Neural progenitor cell (in vitro differentiated cells): Measurements from ENCODE around the gene CHKA. TPM values are rescaled to one million over a fixed set of nuclear protein-coding genes. Genes with fewer than 3 reads are reported as not detected.

Experiments
- DNase-seq: peaks from one replicate; pipeline ENCODE4 v3.0.0-alpha.2; 2016; ENCODE audit warnings: low spot score
- H2AFZ ChIP-seq: fragments of 200-600 bp; sonication (generic); replicated peaks from 2 replicates; pipeline ENCODE4 v1.6.1; 2016; ENCODE audit warnings: antibody characterized with exemption
- H3F3A ChIP-seq: fragments of 200-600 bp; sonication (generic); 2 replicates; pipeline ENCODE4 v1.6.1; 2016; ENCODE audit warnings: antibody characterized with exemption, low read depth
- H3K27ac ChIP-seq: fragments of 200-600 bp; sonication (generic); 2 replicates; pipeline ENCODE4 v1.5.1; 2016; ENCODE audit warnings: mild to moderate bottlenecking
- H3K27me3 ChIP-seq: fragments of 200-600 bp; sonication (generic); 2 replicates; pipeline ENCODE4 v1.6.1; 2016; ENCODE audit warnings: mild to moderate bottlenecking, moderate library complexity
- H3K36me3 ChIP-seq: fragments of 200-600 bp; sonication (generic); 2 replicates; pipeline ENCODE4 v1.5.1; 2016
- H3K4me1 ChIP-seq: fragments of 200-600 bp; sonication (generic); 2 replicates; pipeline ENCODE4 v1.6.1; 2016; ENCODE audit warnings: mixed run types
- H3K4me2 ChIP-seq: fragments of 200-600 bp; sonication (generic); 2 replicates; pipeline ENCODE4 v1.6.1; 2016
- H3K4me3 ChIP-seq: fragments of 200-600 bp; sonication (generic); 2 replicates; pipeline ENCODE4 v1.5.1; 2016
- H3K79me2 ChIP-seq: fragments of 200-600 bp; sonication (generic); 2 replicates; pipeline ENCODE4 v1.6.1; 2016; ENCODE audit warnings: low read depth
- H3K9ac ChIP-seq: fragments of 200-600 bp; sonication (generic); 2 replicates; pipeline ENCODE4 v1.6.1; 2016
- H3K9me3 ChIP-seq: fragments of 200-600 bp; sonication (generic); 2 replicates; pipeline ENCODE4 v1.5.1; 2016; ENCODE audit warnings: low read depth
- H4K20me1 ChIP-seq: fragments of 200-600 bp; sonication (generic); 2 replicates; pipeline ENCODE4 v1.6.1; 2016; ENCODE audit warnings: low read depth
- H3K27ac Mint-ChIP-seq: 3 replicates; pipeline ENCODE4 v1.8.0; 2021; ENCODE audit warnings: mixed read lengths
- H3K27me3 Mint-ChIP-seq: 2 replicates; pipeline ENCODE4 v1.8.0; 2022; ENCODE audit warnings: low read depth, mild to moderate bottlenecking, inconsistent platforms, moderate library complexity, mixed read lengths; ENCODE audit not compliant: insufficient read depth
- H3K36me3 Mint-ChIP-seq: 3 replicates; pipeline ENCODE4 v1.8.0; 2021; ENCODE audit warnings: mixed read lengths
- H3K4me1 Mint-ChIP-seq: 3 replicates; pipeline ENCODE4 v1.8.0; 2021; ENCODE audit warnings: mixed read lengths
- H3K4me3 Mint-ChIP-seq: 3 replicates; pipeline ENCODE4 v1.8.0; 2021; ENCODE audit warnings: mild to moderate bottlenecking, moderate library complexity, mixed read lengths
- H3K9me3 Mint-ChIP-seq: 3 replicates; pipeline ENCODE4 v1.8.0; 2020; ENCODE audit warnings: mixed read lengths
- CTCF ChIP-seq: fragments of 200-600 bp; sonication (generic); IDR thresholded peaks from 2 replicates; pipeline ENCODE4 v1.5.1; 2017; ENCODE audit warnings: antibody characterized with exemption, mild to moderate bottlenecking
- EZH2 ChIP-seq: fragments of 200-600 bp; sonication (generic); IDR thresholded peaks from 2 replicates; pipeline ENCODE4 v1.6.1; 2017; ENCODE audit warnings: antibody characterized with exemption, mild to moderate bottlenecking, moderate library complexity
- EZH2phosphoT487 ChIP-seq: fragments of 200-600 bp; sonication (generic); IDR thresholded peaks from 2 replicates; pipeline ENCODE4 v1.6.1; 2017; ENCODE audit warnings: antibody characterized with exemption
- total RNA-seq: library from RNA; depleted of rRNA; stranded (reverse); fragments of >200 nt; gene quantifications from 2 replicates; pipeline ENCODE4 v1.2.3, GENCODE V29; 2015; ENCODE audit warnings: low replicate concordance

Gene CHKA
- total RNA-seq, 1 donor from 2014 or later: 36.8 TPM

GRCh38 chr11:68113986-68114385 lies 7.2 kb downstream of the CHKA start:
- H3K27ac ChIP-seq: no peak overlapping the region
- H3K9me3 Mint-ChIP-seq: peaks cover 4% of the 10 kb centered on the region
- peaks cover 5% of the 10 kb centered on the region for H4K20me1 ChIP-seq

GRCh38 chr11:68107689-68108088 lies 13.5 kb downstream of the CHKA start:
- no peaks in the 10 kb centered on the region for H3K9me3 ChIP-seq
- TF ChIP-seq CTCF (no peak), EZH2 (no peak), EZH2phosphoT487 (no peak)
- peaks cover 4% of the 10 kb centered on the region for H3F3A ChIP-seq
- no peaks in the 10 kb centered on the region for H3K36me3 ChIP-seq
- H2AFZ ChIP-seq: no peak overlapping the region
- H3K4me3 ChIP-seq: no peak overlapping the region
- H3K4me2 ChIP-seq: no peak overlapping the region
- Mint-ChIP-seq H3K27me3 (peaks cover 7% of the 10 kb centered on the region), H3K4me3 (no peak overlapping the region), H3K4me1 (peaks cover 22% of the 10 kb centered on the region), H3K9me3 (peaks cover 9% of the 10 kb centered on the region), H3K27ac (peak overlapping the region; percentile 67), H3K36me3 (peaks cover 34% of the 10 kb centered on the region)
- peaks cover 20% of the 10 kb centered on the region for H4K20me1 ChIP-seq
- no peak for DNase-seq
- peaks cover 16% of the 10 kb centered on the region for H3K4me1 ChIP-seq
- no peaks in the 10 kb centered on the region for H3K27me3 ChIP-seq
- no peak overlapping the region for H3K9ac ChIP-seq
- peak overlapping the region; percentile 63 for H3K27ac ChIP-seq
- peaks cover 100% of the 10 kb centered on the region for H3K79me2 ChIP-seq

More at GRCh38 chr11:68113986-68114385, 7.2 kb downstream of the CHKA start:
- Mint-ChIP-seq H3K4me3 (no peak overlapping the region), H3K27ac (no peak overlapping the region), H3K4me1 (peaks cover 23% of the 10 kb centered on the region), H3K36me3 (peaks cover 24% of the 10 kb centered on the region), H3K27me3 (no peaks in the 10 kb centered on the region)
- H2AFZ ChIP-seq: no peak overlapping the region
- H3K9ac ChIP-seq: no peak overlapping the region
- H3K36me3 ChIP-seq: no peaks in the 10 kb centered on the region
- H3K27me3 ChIP-seq: no peaks in the 10 kb centered on the region
- TF ChIP-seq EZH2phosphoT487 (no peak), CTCF (no peak), EZH2 (no peak)
- peaks cover 99% of the 10 kb centered on the region for H3K79me2 ChIP-seq
- no peaks in the 10 kb centered on the region for H3K9me3 ChIP-seq
- no peak for DNase-seq
- no peak overlapping the region for H3K4me2 ChIP-seq
- H3K4me3 ChIP-seq: no peak overlapping the region
- peaks cover 7% of the 10 kb centered on the region for H3F3A ChIP-seq
- H3K4me1 ChIP-seq: peaks cover 18% of the 10 kb centered on the region

GRCh38 chr11:68106165-68106940 lies 14.8 kb downstream of the CHKA start:
- Mint-ChIP-seq H3K27me3 (peaks cover 8% of the 10 kb centered on the region), H3K4me3 (no peak overlapping the region), H3K36me3 (peaks cover 37% of the 10 kb centered on the region), H3K27ac (no peak overlapping the region), H3K4me1 (peaks cover 22% of the 10 kb centered on the region), H3K9me3 (peaks cover 14% of the 10 kb centered on the region)
- Histone ChIP-seq H3K4me1 (peaks cover 16% of the 10 kb centered on the region), H3K27me3 (no peaks in the 10 kb centered on the region), H3K9me3 (no peaks in the 10 kb centered on the region), H3F3A (peaks cover 4% of the 10 kb centered on the region), H3K79me2 (peaks cover 100% of the 10 kb centered on the region), H3K4me2 (peak overlapping the region; percentile 6), H3K36me3 (no peaks in the 10 kb centered on the region), H2AFZ (no peak overlapping the region), H3K9ac (no peak overlapping the region), H4K20me1 (peaks cover 20% of the 10 kb centered on the region), H3K4me3 (no peak overlapping the region), H3K27ac (peak overlapping the region; percentile 54)
- DNase-seq: no peak
- TF ChIP-seq EZH2phosphoT487: no peak
- no peak for TF ChIP-seq EZH2
- TF ChIP-seq CTCF: no peak
